D721Med (cell line): Measurements from ENCODE around the gene GPR12.

ENCODE experiments used
- DNase-seq: peaks from one replicate; pipeline ENCODE4 v3.0.0; 2011; ENCODE audit warnings: low spot score; ENCODE audit not compliant: insufficient read length
- FAIRE-seq: peaks from 2 replicates; lab custom pipeline; 2011; peaks lifted over from hg19 to GRCh38; lab: Jason Lieb, UNC
- CTCF ChIP-seq: IDR thresholded peaks from 2 replicates; pipeline ENCODE4 v1.5.1; 2012; ENCODE audit warnings: mild to moderate bottlenecking, control low read depth; ENCODE audit not compliant: insufficient read depth; ENCODE audit errors: missing control alignments

The GPR12 gene

GRCh38 chr13:26722321-26722720, 38.3 kb downstream of the GPR12 start:
- no peak for TF ChIP-seq CTCF
- no peak for FAIRE-seq
- no peak for DNase-seq

GRCh38 chr13:26721251-26722121, 39.1 kb downstream of the GPR12 start:
- no peak for FAIRE-seq
- no peak for TF ChIP-seq CTCF

GRCh38 chr13:26719356-26719945, 41.1 kb downstream of the GPR12 start:
- peak; percentile 1 for TF ChIP-seq CTCF
- DNase-seq (no peak), FAIRE-seq (no peak)

More at GRCh38 chr13:26721251-26722121, 39.1 kb downstream of the GPR12 start:
- no peak for DNase-seq

GRCh38 chr13:26718872-26719271, 41.7 kb downstream of the GPR12 start:
- no peak for FAIRE-seq
- DNase-seq = no peak
- TF ChIP-seq CTCF = no peak

- TF ChIP-seq CTCF = no peak
- FAIRE-seq = no peak
- no peak for DNase-seq
Observed at GRCh38 chr13:26718146-26718545, 42.4 kb downstream of the GPR12 start.

- no peak for TF ChIP-seq CTCF
- FAIRE-seq (no peak), DNase-seq (no peak)
Observed at GRCh38 chr13:26716984-26717383, 43.6 kb downstream of the GPR12 start.

GRCh38 chr13:26713341-26713740, 47.2 kb downstream of the GPR12 start:
- no peak for FAIRE-seq
- no peak for TF ChIP-seq CTCF
- no peak for DNase-seq
